Activated effector memory CD4-positive, alpha-beta T cell treated with anti-CD3 and anti-CD28 coated beads, Interleukin-2, amount 50 U/mL, for 16 hours (primary cell): ENCODE data around the gene SMOC1.

Experiments used
- DNase-seq: peaks from one replicate; pipeline ENCODE4 v3.0.0-alpha.2; 2020

Gene SMOC1

GRCh38 chr14:69879175-69880043 is at the start of gene SMOC1:
SMOC1 (plus strand) TSS chr14:69879416; CDS start chr14:69879679, 263 bp downstream.
- no peak for DNase-seq

GRCh38 chr14:69838881-69839416 is 40.3 kb upstream of the SMOC1 start:
- no peak for DNase-seq

- DNase-seq = no peak
Observed at GRCh38 chr14:69839661-69840060, 39.6 kb upstream of the SMOC1 start.

- DNase-seq = no peak
Observed at GRCh38 chr14:69841656-69842055, 37.6 kb upstream of the SMOC1 start.

DNA sequence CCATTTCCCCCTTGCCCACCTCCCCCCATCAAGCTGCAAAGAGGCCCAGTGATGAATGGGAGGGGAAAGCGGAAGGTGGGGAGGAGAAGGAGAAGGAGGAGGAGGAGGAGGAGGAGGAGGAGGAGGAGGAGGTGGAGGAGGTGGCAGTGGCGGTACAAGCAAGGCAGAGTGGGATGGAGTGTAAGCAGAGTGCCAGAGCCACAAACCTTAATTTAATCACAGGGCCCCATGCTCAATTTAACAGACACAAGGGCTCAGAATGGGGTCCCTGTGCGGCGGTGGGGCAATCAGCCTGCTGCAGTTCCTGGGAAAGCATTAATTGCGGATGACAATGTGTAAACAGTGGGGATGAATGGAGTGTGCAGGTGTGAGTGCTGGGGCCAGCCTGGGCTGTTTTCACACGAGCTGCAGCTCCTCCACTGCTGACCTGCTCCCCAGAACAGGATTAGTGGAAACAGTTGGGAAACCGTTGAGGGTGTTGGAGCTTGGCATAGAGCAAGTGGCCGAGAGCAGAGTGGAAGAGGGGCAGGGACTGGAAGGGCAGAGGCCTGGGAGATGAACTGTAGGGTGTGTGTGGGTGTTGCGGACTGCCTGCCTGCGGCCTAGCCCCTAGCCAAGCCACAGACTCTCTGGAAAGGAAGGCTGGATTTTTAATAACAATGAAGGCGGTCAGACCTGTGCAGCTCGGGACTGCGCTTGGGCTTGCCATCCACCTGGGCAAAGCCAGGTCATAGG is 36.4 kb upstream of the SMOC1 start:
- no peak for DNase-seq

DNA sequence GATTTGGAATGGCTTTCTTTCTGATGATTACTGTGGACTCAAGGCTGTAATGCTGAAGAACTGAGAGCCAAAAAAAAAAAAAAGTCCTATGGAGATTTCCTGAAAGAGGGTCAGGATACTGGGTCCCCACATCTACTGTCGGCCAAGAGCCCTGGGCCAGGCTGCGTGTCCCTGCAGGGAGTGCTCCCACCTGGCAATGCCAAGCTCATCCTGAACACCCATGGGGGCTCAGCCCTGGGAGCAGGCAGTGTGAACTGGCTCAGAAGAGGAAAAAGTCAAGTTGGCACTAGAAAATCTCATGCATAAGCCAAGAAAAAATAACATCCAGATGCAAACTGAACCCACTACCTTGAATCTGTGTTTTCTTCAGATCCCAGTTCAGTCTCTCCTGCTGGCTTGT is 35.0 kb upstream of the SMOC1 start:
- DNase-seq = no peak

GRCh38 chr14:69845050-69845581 is 34.1 kb upstream of the SMOC1 start:
- no peak for DNase-seq

GRCh38 chr14:69845787-69846186 is 33.4 kb upstream of the SMOC1 start:
- no peak for DNase-seq

- DNase-seq = no peak
Observed at GRCh38 chr14:69848156-69848555, 31.1 kb upstream of the SMOC1 start.

GRCh38 chr14:69848903-69849391 is 30.3 kb upstream of the SMOC1 start:
- no peak for DNase-seq

GRCh38 chr14:69850086-69850735 is 29.0 kb upstream of the SMOC1 start:
- no peak for DNase-seq

DNA sequence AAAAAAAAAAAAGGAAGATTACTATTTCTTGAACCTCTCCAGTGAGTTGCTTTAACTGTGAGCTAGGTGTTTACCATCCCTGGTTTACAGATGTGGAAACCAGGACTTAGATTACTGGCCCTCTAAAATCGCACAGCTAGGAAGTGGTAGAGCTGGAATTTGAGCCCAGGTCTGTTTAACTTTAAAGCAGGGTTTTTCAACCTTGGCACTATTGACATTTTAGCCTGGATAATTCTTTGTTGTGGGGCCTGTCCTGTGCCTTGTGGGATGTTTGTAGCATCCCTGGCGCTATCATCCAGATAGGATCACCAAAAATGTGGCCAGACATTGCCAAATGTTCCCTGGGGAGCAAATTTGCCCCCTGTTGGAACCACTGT is 28.5 kb upstream of the SMOC1 start:
- DNase-seq = no peak

GRCh38 chr14:69852531-69853321 is 26.5 kb upstream of the SMOC1 start:
- DNase-seq = no peak

DNA sequence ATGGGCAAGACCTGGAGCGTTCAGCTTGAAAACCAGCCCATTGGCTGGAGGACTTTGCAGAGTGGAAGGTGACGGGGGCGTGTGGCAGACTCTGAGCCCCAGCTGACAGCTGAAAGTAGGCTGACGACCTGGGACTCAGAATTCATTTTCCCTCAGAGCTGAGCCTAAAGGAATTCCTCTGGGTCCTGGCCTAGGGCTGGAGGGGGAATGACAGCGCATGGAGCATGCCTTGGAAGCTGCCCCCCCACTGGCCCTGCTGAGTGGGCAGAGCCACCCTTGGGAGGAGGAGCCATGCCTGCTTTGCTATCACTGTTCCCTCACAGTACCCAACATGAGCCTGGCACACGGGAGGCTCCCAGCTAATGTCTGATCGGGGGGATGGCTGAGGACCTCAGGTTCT is 25.4 kb upstream of the SMOC1 start:
- DNase-seq = no peak

DNA sequence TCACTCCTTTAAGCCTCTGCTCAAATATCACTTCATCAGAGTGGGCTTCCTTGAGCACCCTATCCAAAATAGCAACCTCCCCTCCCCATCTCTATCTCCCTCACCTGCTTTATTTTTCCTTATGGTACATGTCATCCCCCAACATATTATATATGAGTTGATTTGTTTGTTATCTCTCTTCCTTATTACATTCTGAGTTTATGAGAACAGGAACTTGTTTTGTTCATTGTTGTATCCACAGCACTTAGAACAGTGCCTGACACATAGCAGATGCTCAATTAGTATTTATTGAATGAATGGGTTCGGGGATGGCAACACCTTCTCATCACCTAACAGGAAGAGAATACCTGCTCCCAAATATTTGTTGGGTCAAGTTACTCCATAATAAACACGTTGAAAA is 24.6 kb upstream of the SMOC1 start:
- no peak for DNase-seq

GRCh38 chr14:69855180-69855832 is 23.9 kb upstream of the SMOC1 start:
- no peak for DNase-seq

DNA sequence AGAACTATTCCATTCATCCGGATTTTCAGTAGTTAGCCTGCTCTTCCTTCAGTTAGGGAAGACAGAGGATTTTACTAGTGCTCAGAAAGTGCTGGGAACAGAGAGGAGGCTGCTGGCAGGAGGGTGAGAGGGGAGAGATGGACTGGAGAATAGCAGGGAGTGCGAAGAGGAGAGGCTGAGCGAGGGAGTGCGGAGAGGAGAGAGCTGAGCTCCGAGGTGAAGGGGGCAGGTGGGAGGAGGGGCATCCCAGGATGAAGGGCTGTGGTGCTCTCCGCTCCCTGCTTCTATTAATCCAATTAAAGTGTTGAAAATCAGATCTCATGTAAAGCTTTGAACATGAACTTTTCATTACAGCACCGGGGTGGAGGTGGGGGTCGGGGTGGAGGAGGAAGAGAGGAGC is 20.4 kb upstream of the SMOC1 start:
- no peak for DNase-seq

- no peak for DNase-seq
Observed at GRCh38 chr14:69859591-69859990, 19.6 kb upstream of the SMOC1 start.

DNA sequence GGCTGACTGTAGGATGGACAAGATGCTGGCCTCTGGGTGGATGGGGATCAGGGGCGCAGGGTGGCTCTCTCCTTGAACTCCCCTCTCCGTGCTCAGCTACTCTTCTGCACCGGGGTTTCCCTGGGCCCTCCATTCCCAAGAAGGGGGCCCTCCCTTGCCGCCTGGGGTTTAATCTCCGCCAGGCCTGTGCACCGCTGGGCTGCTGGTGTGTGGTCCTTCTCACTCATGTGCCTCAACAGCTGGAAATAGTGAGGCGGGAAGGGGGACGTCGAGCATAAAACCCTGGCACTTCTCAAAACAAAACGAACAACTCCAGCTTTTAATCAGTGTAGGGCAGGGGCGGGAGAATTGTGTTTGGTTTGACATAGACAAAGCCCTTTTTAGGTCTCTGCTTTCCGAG is 19.0 kb upstream of the SMOC1 start:
- no peak for DNase-seq

- no peak for DNase-seq
Observed at GRCh38 chr14:69861025-69861569, 18.1 kb upstream of the SMOC1 start.

GRCh38 chr14:69863083-69863482 is 16.1 kb upstream of the SMOC1 start:
- DNase-seq = no peak
